ENCODE measurements around the gene ABO.

- TF ChIP-seq RFX1 (IDR thresholded peaks at IDR 0.05) (no peak), POLR2A (conservative IDR thresholded peaks at IDR 0.05) (no peak)
These were observed 28.4 kb downstream of the ABO start for GRCh38 chr9:133246562-133246961.

Measured in K562 (cell line).